Measurements from ENCODE around the gene CFTR.
"Not testable (repeated sequence)": the region's sequence is repeated elsewhere in the genome, so short reads cannot be mapped to it uniquely, and the experiment has no call there.

Gene CFTR

DNA sequence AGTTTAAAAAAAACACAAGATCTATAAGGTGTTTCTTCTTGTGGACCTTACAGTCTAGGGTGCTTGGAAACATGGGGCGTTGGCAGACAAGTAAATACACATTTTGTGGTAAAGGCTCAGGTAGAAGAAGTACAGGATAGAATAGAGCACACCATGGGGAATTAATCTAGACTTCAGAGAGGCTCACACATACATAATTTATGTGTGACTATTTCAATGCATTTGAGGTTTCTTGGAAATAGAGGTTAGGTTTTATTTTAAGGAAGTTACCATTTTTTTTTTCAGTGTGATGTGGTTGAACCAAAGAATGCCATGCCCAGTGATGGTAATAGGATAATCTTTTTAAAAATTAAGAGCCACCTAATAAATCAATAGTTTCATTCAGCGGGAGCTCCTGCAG, 12.8 kb downstream of the CFTR start:
- DNase-seq (ENCODE audit: low read depth) = no peak
- TF ChIP-seq, protein P1, sequence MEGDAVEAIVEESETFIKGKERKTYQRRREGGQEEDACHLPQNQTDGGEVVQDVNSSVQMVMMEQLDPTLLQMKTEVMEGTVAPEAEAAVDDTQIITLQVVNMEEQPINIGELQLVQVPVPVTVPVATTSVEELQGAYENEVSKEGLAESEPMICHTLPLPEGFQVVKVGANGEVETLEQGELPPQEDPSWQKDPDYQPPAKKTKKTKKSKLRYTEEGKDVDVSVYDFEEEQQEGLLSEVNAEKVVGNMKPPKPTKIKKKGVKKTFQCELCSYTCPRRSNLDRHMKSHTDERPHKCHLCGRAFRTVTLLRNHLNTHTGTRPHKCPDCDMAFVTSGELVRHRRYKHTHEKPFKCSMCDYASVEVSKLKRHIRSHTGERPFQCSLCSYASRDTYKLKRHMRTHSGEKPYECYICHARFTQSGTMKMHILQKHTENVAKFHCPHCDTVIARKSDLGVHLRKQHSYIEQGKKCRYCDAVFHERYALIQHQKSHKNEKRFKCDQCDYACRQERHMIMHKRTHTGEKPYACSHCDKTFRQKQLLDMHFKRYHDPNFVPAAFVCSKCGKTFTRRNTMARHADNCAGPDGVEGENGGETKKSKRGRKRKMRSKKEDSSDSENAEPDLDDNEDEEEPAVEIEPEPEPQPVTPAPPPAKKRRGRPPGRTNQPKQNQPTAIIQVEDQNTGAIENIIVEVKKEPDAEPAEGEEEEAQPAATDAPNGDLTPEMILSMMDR (conservative IDR thresholded peaks at IDR 0.05; ENCODE audit: low read length) = no peak
- H3K4me3 ChIP-seq (ENCODE audit: low read length) = no peak overlapping the region

DNA sequence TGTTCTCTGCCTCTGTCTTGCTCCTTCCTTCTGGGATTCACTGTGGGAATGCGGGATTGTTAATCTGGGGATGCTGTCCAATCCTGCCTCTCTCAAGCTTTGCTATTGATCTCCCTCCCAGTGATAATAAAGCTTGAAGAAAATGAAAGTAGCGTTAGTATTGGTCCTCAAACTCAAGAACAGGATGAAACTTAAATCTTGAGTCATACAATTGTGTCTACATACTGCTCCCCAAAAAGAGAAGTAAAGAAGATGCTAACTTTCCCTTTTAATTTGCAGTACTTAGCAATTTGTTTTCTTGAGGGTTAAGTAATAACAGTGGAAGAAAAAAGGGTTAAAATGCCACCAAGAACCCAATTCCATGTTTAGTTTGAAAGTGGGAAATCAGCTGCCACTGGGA, 13.6 kb downstream of the CFTR start:
- TF ChIP-seq, protein P1 (conservative IDR thresholded peaks at IDR 0.05; ENCODE audit: low read length) = no peak
- no peak overlapping the region for H3K4me3 ChIP-seq (ENCODE audit: low read length)
- DNase-seq (ENCODE audit: low read depth) = no peak

DNA sequence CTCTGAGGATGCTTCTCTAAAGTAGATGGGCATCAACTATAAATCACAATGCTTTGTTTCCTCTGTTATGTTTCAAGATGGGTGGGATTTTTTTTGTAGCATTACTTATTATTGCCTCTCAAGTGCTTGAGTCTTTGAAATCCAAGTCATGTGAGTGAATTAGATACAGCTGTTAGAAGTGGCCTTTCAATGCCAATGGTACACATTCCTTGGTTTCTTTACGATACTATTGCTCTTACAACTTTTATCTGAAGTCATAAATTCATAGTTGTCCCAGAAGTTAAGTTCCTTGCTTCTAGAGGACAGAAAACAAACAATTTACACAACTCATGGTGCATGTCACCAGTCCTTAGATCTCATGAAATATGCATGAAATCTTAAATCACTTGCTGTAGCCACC, 15.5 kb downstream of the CFTR start:
- TF ChIP-seq, protein P1 (conservative IDR thresholded peaks at IDR 0.05; ENCODE audit: low read length) = no peak
- no peak for DNase-seq (ENCODE audit: low read depth)
- no peak overlapping the region for H3K4me3 ChIP-seq (ENCODE audit: low read length)

DNA sequence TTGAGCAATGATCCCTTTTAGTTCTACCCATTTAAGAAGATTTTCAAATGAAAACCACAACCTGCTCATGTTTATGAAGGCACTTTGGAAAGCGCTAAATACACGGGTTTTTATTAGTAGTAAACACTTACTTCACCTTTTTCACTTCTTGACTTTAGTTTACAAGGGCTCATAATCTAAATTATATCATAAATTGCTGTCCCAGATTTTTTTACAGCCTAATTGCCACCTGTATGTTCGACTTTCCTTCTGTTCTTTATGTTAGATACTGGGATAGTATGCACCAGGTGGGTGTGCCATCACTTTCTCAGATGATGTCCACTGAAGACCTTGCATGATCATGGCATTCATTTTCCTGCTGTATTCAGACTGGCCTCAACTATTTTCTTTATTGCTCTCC, 22.5 kb downstream of the CFTR start:
- DNase-seq (ENCODE audit: low read depth) = no peak
- no peak overlapping the region for H3K4me3 ChIP-seq (ENCODE audit: low read length)
- TF ChIP-seq, protein P1 (conservative IDR thresholded peaks at IDR 0.05; ENCODE audit: low read length) = no peak

DNA sequence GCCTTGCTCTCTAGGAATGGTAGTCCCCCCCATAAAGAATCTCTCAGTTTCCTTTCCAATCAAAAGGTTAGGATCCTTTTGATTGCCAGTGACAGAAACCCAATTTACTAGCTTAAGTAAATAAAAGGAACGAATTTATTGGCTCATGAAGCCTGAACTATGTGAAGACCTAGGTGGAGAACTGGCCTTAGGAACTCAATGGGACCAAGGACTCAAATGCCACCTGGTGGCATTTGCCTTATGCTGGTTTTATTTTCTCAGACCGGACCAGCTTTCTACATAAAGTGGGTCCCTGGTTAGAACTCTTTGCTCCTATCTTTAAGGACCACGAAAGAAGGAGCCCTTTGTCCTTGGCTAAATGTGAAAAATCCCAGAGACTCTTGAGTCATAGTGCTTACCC, 25.4 kb downstream of the CFTR start:
- no peak for DNase-seq (ENCODE audit: low read depth)
- no peak overlapping the region for H3K4me3 ChIP-seq (ENCODE audit: low read length)
- TF ChIP-seq, protein P1 (conservative IDR thresholded peaks at IDR 0.05; ENCODE audit: low read length) = no peak

DNA sequence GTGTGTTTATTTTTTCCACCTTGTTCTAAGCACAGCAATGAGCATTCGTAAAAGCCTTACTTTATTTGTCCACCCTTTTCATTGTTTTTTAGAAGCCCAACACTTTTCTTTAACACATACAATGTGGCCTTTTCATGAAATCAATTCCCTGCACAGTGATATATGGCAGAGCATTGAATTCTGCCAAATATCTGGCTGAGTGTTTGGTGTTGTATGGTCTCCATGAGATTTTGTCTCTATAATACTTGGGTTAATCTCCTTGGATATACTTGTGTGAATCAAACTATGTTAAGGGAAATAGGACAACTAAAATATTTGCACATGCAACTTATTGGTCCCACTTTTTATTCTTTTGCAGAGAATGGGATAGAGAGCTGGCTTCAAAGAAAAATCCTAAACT, 28.9 kb downstream of the CFTR start:
- no peak overlapping the region for H3K4me3 ChIP-seq (ENCODE audit: low read length)
- no peak for DNase-seq (ENCODE audit: low read depth)
- TF ChIP-seq, protein P1 (conservative IDR thresholded peaks at IDR 0.05; ENCODE audit: low read length) = no peak

DNA sequence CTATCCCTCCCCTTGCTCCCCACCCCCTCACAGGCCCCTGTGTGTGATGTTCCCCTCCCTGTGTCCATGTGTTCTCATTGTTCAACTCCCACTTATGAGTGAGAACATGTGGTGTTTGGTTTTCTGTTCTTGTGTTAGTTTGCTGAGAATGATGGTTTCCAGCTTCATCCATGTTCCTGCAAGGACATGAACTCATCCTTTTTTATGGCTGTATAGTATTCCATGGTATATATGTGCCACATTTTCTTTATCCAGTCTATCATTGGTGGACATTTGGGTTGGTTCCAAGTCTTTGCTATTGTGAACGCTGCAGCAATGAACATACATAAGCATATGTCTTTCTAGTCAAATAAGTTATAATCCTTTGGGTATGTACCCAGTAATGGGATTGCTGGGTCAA, 37.4 kb downstream of the CFTR start:
- not testable (repeated sequence) for H3K4me3 ChIP-seq (ENCODE audit: low read length); DNase-seq (ENCODE audit: low read depth)

DNA sequence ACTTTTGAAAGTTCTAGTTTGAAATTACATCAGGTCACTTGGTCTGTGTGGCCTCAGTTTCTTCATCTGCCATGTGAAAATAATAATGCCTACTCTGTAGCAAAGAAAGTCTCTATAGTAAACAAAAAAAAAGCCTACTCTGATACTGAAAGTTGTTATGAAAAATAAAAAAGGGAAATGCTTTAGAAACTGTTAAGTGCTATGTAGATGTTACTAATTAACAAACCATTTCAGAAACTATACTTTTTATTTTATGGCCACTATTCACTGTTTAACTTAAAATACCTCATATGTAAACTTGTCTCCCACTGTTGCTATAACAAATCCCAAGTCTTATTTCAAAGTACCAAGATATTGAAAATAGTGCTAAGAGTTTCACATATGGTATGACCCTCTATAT, 50.6 kb downstream of the CFTR start:
- TF ChIP-seq, protein P1 (conservative IDR thresholded peaks at IDR 0.05; ENCODE audit: low read length) = no peak
- H3K4me3 ChIP-seq (ENCODE audit: low read length) = no peak overlapping the region
- no peak for DNase-seq (ENCODE audit: low read depth)
